Right cardiac atrium (tissue), 5 donors: ENCODE results near the gene PRKD2. TPM values are rescaled to one million over a fixed set of nuclear protein-coding genes. Genes with fewer than 3 reads are reported as not detected.

ENCODE experiments used
- ATAC-seq, 2 donors: fragments of 200-7000 bp; cut with Tn5 transposase; one replicate each; pipeline versions ENCODE4 v1.8.0 to v1.9.1; 2020; ENCODE audit warnings: moderate library complexity in 2 of 2, mild to moderate bottlenecking in 1 of 2
- DNase-seq, 3 donors: peaks; one replicate each; pipeline ENCODE4 v3.0.0-alpha.2; 2020
- H3K27ac ChIP-seq: one replicate; pipeline ENCODE4 v1.5.1; 2013; ENCODE audit warnings: mild to moderate bottlenecking, low read length, control low read depth, moderate library complexity
- H3K27me3 ChIP-seq: one replicate; pipeline ENCODE4 v1.6.1; 2013; ENCODE audit not compliant: control insufficient read depth, insufficient read depth
- H3K4me1 ChIP-seq: one replicate; pipeline ENCODE4 v1.6.1; 2013; ENCODE audit warnings: low read length; ENCODE audit not compliant: control insufficient read depth, insufficient read depth
- H3K4me3 ChIP-seq: one replicate; pipeline ENCODE4 v1.5.1; 2013; ENCODE audit warnings: low read length, control low read depth
- H3K9me3 ChIP-seq: one replicate; pipeline ENCODE4 v1.6.1; 2013; ENCODE audit warnings: low read length; ENCODE audit not compliant: control insufficient read depth
- WGBS: extraction: QIAGEN DNeasy Blood & Tissue Kit; methylation state at CpG from one replicate; pipeline ENCODE4 v1.1.7; 2013; 5-methylcytosine and 5-hydroxymethylcytosine counted together
- intact Hi-C, 4 donors: fragments of 100-400 bp; cut with DNase I; formaldehyde crosslinking; loops; one replicate each; pipeline versions ENCODE4 v1.11.0 to v1.14.0; 2022 to 2023
- polyA plus RNA-seq: library from polyadenylated mRNA; stranded (reverse); fragments of 200-250 nt; gene quantifications from one replicate; pipeline ENCODE4 v1.2.3, GENCODE V29; 2013
- total RNA-seq, 4 donors: library from RNA; stranded (reverse); fragmentation: NEBNext Ultra II Directional; extraction: Animal tissue kit (Norgen Biotek cat#: 25700); gene quantifications; one replicate each; pipeline ENCODE4 v1.2.1, GENCODE V29; 2021
- donor health status: healthy with polysubstance abuse.
- donor health status: DM: no; HTN: yes; CAD: no.
- donor health status: DM: no; HTN: no; CAD: no.
- donor health status: DM: no; HTN: yes; CAD: no; lungs with severe emphysema.
- donor health status: DM: yes; HTN: yes; CAD: no.

PRKD2 gene
- total and polyA plus RNA-seq, 5 donors, result 11.3 to 16.6 (median 14.7) TPM

GRCh38 chr19:46656541-46656940 is 60.4 kb downstream of the PRKD2 start:
- DNase-seq, result no peak
- Histone ChIP-seq H3K27ac (no peak overlapping the region), H3K4me1 (no peaks in the 10 kb centered on the region), H3K27me3 (no peaks in the 10 kb centered on the region), H3K9me3 (no peaks in the 10 kb centered on the region), H3K4me3 (no peak overlapping the region)
- no peak for ATAC-seq
- WGBS, result 94% methylated on average over 5 of the region's 5 CpGs
- intact Hi-C loops, result no loop called here

- ATAC-seq (peak; percentile 55 to 67), DNase-seq (peak; percentile 47 to 86 (median 80))
- Histone ChIP-seq H3K9me3 (no peaks in the 10 kb centered on the region), H3K4me3 (no peak overlapping the region), H3K4me1 (no peaks in the 10 kb centered on the region), H3K27me3 (no peaks in the 10 kb centered on the region), H3K27ac (peak overlapping the region; percentile 57)
- intact Hi-C loops, result no loop called here
- 40% methylated on average over 16 of the region's 16 CpGs for WGBS
Observed at GRCh38 chr19:46654621-46655152, 62.2 kb downstream of the PRKD2 start.

- intact Hi-C loops, result no loop called here
- Histone ChIP-seq H3K9me3 (no peaks in the 10 kb centered on the region), H3K27me3 (no peaks in the 10 kb centered on the region), H3K27ac (no peak overlapping the region), H3K4me1 (no peaks in the 10 kb centered on the region), H3K4me3 (no peak overlapping the region)
- peak in 1 of 3 donors; percentile 47 for DNase-seq
- 81% methylated on average over 7 of the region's 7 CpGs for WGBS
- no peak for ATAC-seq
Observed at GRCh38 chr19:46650445-46650844, 66.5 kb downstream of the PRKD2 start.

- intact Hi-C loops, result no loop called here
- H3K27ac ChIP-seq, result no peak overlapping the region
- DNase-seq, result peak in 1 of 3 donors; percentile 47
- no peak overlapping the region for H3K4me3 ChIP-seq
- no peaks in the 10 kb centered on the region for H3K9me3 ChIP-seq
- no peaks in the 10 kb centered on the region for H3K27me3 ChIP-seq
- ATAC-seq, result no peak
- no peaks in the 10 kb centered on the region for H3K4me1 ChIP-seq
- 62% methylated on average over 144 of the region's 144 CpGs for WGBS
Observed at GRCh38 chr19:46648961-46649960, 67.7 kb downstream of the PRKD2 start.

GRCh38 chr19:46648060-46648960 is 68.6 kb downstream of the PRKD2 start:
- Histone ChIP-seq H3K27ac (no peak overlapping the region), H3K9me3 (no peaks in the 10 kb centered on the region), H3K27me3 (no peaks in the 10 kb centered on the region), H3K4me1 (no peaks in the 10 kb centered on the region), H3K4me3 (no peak overlapping the region)
- no peak for DNase-seq
- intact Hi-C loops, result no loop called here
- no peak for ATAC-seq
- WGBS, result 63% methylated on average over 63 of the region's 63 CpGs

- no peak for ATAC-seq
- WGBS, result 89% methylated on average over 3 of the region's 3 CpGs
- no peak overlapping the region for H3K27ac ChIP-seq
Observed at GRCh38 chr19:46646402-46646801, 70.5 kb downstream of the PRKD2 start.

GRCh38 chr19:46644720-46645119 is 72.2 kb downstream of the PRKD2 start:
- H3K9me3 ChIP-seq, result no peaks in the 10 kb centered on the region
- no peaks in the 10 kb centered on the region for H3K4me1 ChIP-seq
- no peak overlapping the region for H3K27ac ChIP-seq
- intact Hi-C loops, result no loop called here
- 42% methylated on average over 3 of the region's 3 CpGs for WGBS
- H3K4me3 ChIP-seq, result no peak overlapping the region
- DNase-seq, result peak in 1 of 3 donors; percentile 28
- peak in 1 of 2 donors; percentile 42 for ATAC-seq
- H3K27me3 ChIP-seq, result no peaks in the 10 kb centered on the region

More at GRCh38 chr19:46646402-46646801, 70.5 kb downstream of the PRKD2 start:
- H3K27me3 ChIP-seq, result no peaks in the 10 kb centered on the region
- no peak overlapping the region for H3K4me3 ChIP-seq
- H3K4me1 ChIP-seq, result no peaks in the 10 kb centered on the region
- intact Hi-C loops, result no loop called here
- DNase-seq, result no peak
- H3K9me3 ChIP-seq, result no peaks in the 10 kb centered on the region

- intact Hi-C loops, result no loop called here
- H3K4me1 ChIP-seq, result peaks cover 3% of the 10 kb centered on the region
- H3K9me3 ChIP-seq, result no peaks in the 10 kb centered on the region
- no peak for ATAC-seq
- H3K4me3 ChIP-seq, result no peak overlapping the region
- H3K27me3 ChIP-seq, result no peaks in the 10 kb centered on the region
- no peak for DNase-seq
- WGBS, result 64% methylated on average over 2 of the region's 2 CpGs
- H3K27ac ChIP-seq, result no peak overlapping the region
Observed at GRCh38 chr19:46640656-46641055, 76.3 kb downstream of the PRKD2 start.

- peak overlapping the region; percentile 35 for H3K4me3 ChIP-seq
- DNase-seq (peak; percentile 72 to 94 (median 91)), ATAC-seq (peak; percentile 46 to 70)
- intact Hi-C loops, result no loop called here
- H3K4me1 ChIP-seq, result peaks cover 3% of the 10 kb centered on the region
- H3K9me3 ChIP-seq, result no peaks in the 10 kb centered on the region
- WGBS, result 7% methylated on average over 49 of the region's 49 CpGs
- peak overlapping the region; percentile 14 for H3K27ac ChIP-seq
- H3K27me3 ChIP-seq, result no peaks in the 10 kb centered on the region
Observed at GRCh38 chr19:46639358-46640182, 77.3 kb downstream of the PRKD2 start.

- no peaks in the 10 kb centered on the region for H3K9me3 ChIP-seq
Observed at GRCh38 chr19:46637224-46637623, 79.7 kb downstream of the PRKD2 start.

More at GRCh38 chr19:46637224-46637623, 79.7 kb downstream of the PRKD2 start:
- no peak overlapping the region for H3K4me3 ChIP-seq
- H3K27ac ChIP-seq, result no peak overlapping the region
- intact Hi-C loops, result no loop called here
- H3K27me3 ChIP-seq, result no peaks in the 10 kb centered on the region
- 85% methylated on average over 14 of the region's 14 CpGs for WGBS
- ATAC-seq, result no peak
- peak in 1 of 3 donors; percentile 32 for DNase-seq
- H3K4me1 ChIP-seq, result peaks cover 3% of the 10 kb centered on the region
